ENCODE results near the gene GCSH. TPM values are rescaled to one million over a fixed set of nuclear protein-coding genes. Genes with fewer than 3 reads are reported as not detected.
A peak's percentile ranks its signal among the peaks of the same experiment; 100 is the strongest.

The GCSH gene
- total RNA-seq (2014; rRNA removed; shearing (Covaris generic)), result 11.7 and 23.4 TPM in 2 replicates
- total RNA-seq (2022), result 32.0 and 42.5 TPM in 2 replicates
- percentile 66 among the genes with signal in this experiment for Bru-seq, nascent RNA
- percentile 69 among the genes with signal in this experiment for BruChase-seq, experiment 1, labeled RNA remaining after a 6-hour chase
- percentile 67 among the genes with signal in this experiment for BruChase-seq, experiment 2, labeled RNA remaining after a 2-hour chase
- long read RNA-seq, transcript GCSH-201 (5 exons, 1,597 nt), result major isoform, 40 of 46 reads
- long read RNA-seq, partial matches to known transcripts, result 0 of 46 reads
- long read RNA-seq, other reads (novel, unspliced or antisense), result 2 of 46 reads

- Histone ChIP-seq H3K36me3 (ENCODE audit: insufficient read depth, low read length) (peaks cover 3% of the 10 kb centered on the region; the same call in 1 of the 2 replicates), H3K9me2 (ENCODE audit: insufficient read depth, low read length) (no peaks in the 10 kb centered on the region), H3K79me2 (ENCODE audit: insufficient read depth, low read depth, low read length) (peaks cover 26% of the 10 kb centered on the region; the same call in 1 of the 2 replicates), H3K9me3 (ENCODE audit: low read length) (no peaks in the 10 kb centered on the region), H3K4me3 (ENCODE audit: low read depth, low read length, poor library complexity, severe bottlenecking) (peak within 1 kb of the TSS; percentile 88), H3K4me2 (ENCODE audit: low read length) (peak within 1 kb of the TSS; percentile 78), H2AFZ (ENCODE audit: low read length) (peak within 1 kb of the TSS; percentile 75), H3K27ac (ENCODE audit: low read depth, low read length, poor library complexity, severe bottlenecking) (no peak within 1 kb of the TSS), H3K4me1 (ENCODE audit: insufficient read depth, low read length, poor library complexity, severe bottlenecking) (peaks cover 23% of the 10 kb centered on the region), H4K20me1 (ENCODE audit: insufficient read depth, low read length) (no peaks in the 10 kb centered on the region)
- intact Hi-C loops (cut with micrococcal nuclease; ENCODE audit: unreplicated experiment), result loop anchor here (1.0 to 10.0 kb wide), 3 partner anchors 61 to 219 kb away; partner anchors contain the start of genes ATMIN, CMC2 and GAN
- POLR2A ChIA-PET, result no interaction called here
- CTCF ChIA-PET (ENCODE audit: unreplicated experiment), result no interaction called here
- TF ChIP-seq CTCF (conservative IDR thresholded peaks at IDR 0.05; ENCODE audit: low read length), result no peak
- TF ChIP-seq EZH2phosphoT487 (IDR thresholded peaks at IDR 0.05; ENCODE audit: borderline replicate concordance, low read depth, low read length), result no peak
- BruUV-seq (replicated peaks), result no TSS peak
- peak; percentile 99 for DNase-seq (ENCODE audit: low spot score)
Observed at GRCh38 chr16:81095953-81096714, at the start of gene GCSH. Gene GCSH (minus strand): TSS chr16:81096395. CDS start chr16:81096278, 117 bp downstream.

GRCh38 chr16:81143921-81144471 lies 47.8 kb upstream of the GCSH start:
- CTCF ChIA-PET (ENCODE audit: unreplicated experiment), result no interaction called here
- H3K36me3 ChIP-seq (ENCODE audit: insufficient read depth, low read length), result no peaks in the 10 kb centered on the region
- BruUV-seq (replicated peaks), result no TSS peak
- intact Hi-C loops (cut with micrococcal nuclease; ENCODE audit: unreplicated experiment), result no loop called here
- H3K9me3 ChIP-seq (ENCODE audit: low read length), result no peaks in the 10 kb centered on the region
- no peaks in the 10 kb centered on the region for H4K20me1 ChIP-seq (ENCODE audit: insufficient read depth, low read length)
- H3K4me1 ChIP-seq (ENCODE audit: insufficient read depth, low read length, poor library complexity, severe bottlenecking), result no peaks in the 10 kb centered on the region
- DNase-seq (ENCODE audit: low spot score), result no peak
- H3K4me3 ChIP-seq (ENCODE audit: low read depth, low read length, poor library complexity, severe bottlenecking), result no peak overlapping the region
- POLR2A ChIA-PET, result no interaction called here
- no peak overlapping the region for H3K4me2 ChIP-seq (ENCODE audit: low read length)
- no peaks in the 10 kb centered on the region for H3K79me2 ChIP-seq (ENCODE audit: insufficient read depth, low read depth, low read length)
- H2AFZ ChIP-seq (ENCODE audit: low read length), result no peak overlapping the region
- TF ChIP-seq CTCF (conservative IDR thresholded peaks at IDR 0.05; ENCODE audit: low read length), result no peak
- TF ChIP-seq EZH2phosphoT487 (IDR thresholded peaks at IDR 0.05; ENCODE audit: borderline replicate concordance, low read depth, low read length), result no peak
- H3K27ac ChIP-seq (ENCODE audit: low read depth, low read length, poor library complexity, severe bottlenecking), result no peak overlapping the region
- no peaks in the 10 kb centered on the region for H3K9me2 ChIP-seq (ENCODE audit: insufficient read depth, low read length)
